Suprapubic skin (tissue), 4 donors: ENCODE data around the gene CACNA2D3. TPM values are rescaled to one million over a fixed set of nuclear protein-coding genes. Genes with fewer than 3 reads are reported as not detected.

ENCODE experiments used
- DNase-seq, 2 donors: peaks; one replicate each; pipeline ENCODE4 v3.0.0-alpha.2; 2019; ENCODE audit warnings: low spot score in 2 of 2
- H3K27ac ChIP-seq: fragments of 200-600 bp; sonication (generic); one replicate; pipeline ENCODE4 v1.5.1; 2019
- H3K27me3 ChIP-seq: fragments of 200-600 bp; sonication (generic); one replicate; pipeline ENCODE4 v1.5.1; 2019
- H3K36me3 ChIP-seq: fragments of 200-600 bp; sonication (generic); one replicate; pipeline ENCODE4 v1.5.1; 2019
- H3K4me1 ChIP-seq: fragments of 200-600 bp; sonication (generic); one replicate; pipeline ENCODE4 v1.5.1; 2019
- H3K4me3 ChIP-seq: fragments of 200-600 bp; sonication (generic); one replicate; pipeline ENCODE4 v1.5.1; 2019; ENCODE audit warnings: mild to moderate bottlenecking
- H3K9me3 ChIP-seq: fragments of 200-600 bp; sonication (generic); one replicate; pipeline ENCODE4 v1.5.1; 2019
- CTCF ChIP-seq, 2 donors: fragments of 200-600 bp in 1 of 2; fragments of 450-650 bp in 1 of 2; sonication (generic) in 1 of 2; IDR thresholded peaks; one replicate each; pipeline ENCODE4 v1.5.1; 2016 to 2019; ENCODE audit warnings: antibody characterized with exemption in 2 of 2, mild to moderate bottlenecking in 1 of 2, moderate library complexity in 1 of 2
- EP300 ChIP-seq: sonication (generic); formaldehyde crosslinking; IDR thresholded peaks from one replicate; pipeline ENCODE4 v1.6.1; 2017; ENCODE audit warnings: antibody characterized with exemption
- POLR2A ChIP-seq, 2 donors: fragments of 450-650 bp; IDR thresholded peaks; one replicate each; pipeline ENCODE4 v1.6.1; 2017; ENCODE audit warnings: antibody characterized with exemption in 2 of 2, mild to moderate bottlenecking in 2 of 2, moderate library complexity in 2 of 2
- POLR2AphosphoS5 ChIP-seq, 3 donors: sonication (generic); formaldehyde crosslinking; IDR thresholded peaks; one replicate each; pipeline ENCODE4 v1.6.1; 2017; ENCODE audit warnings: antibody characterized with exemption in 3 of 3
- WGBS: methylation state at CpG from one replicate; pipeline ENCODE4 v1.1.5; 2018; 5-methylcytosine and 5-hydroxymethylcytosine counted together
- total RNA-seq, 4 donors: library from RNA; depleted of rRNA; stranded (reverse); fragments of >200 nt; gene quantifications; one replicate each; pipeline ENCODE4 v1.1.0, GENCODE V29; 2016

Gene CACNA2D3
- total RNA-seq, 4 donors from 2014 or later = 0.42 to 2.8 (median 0.95) TPM

- TF ChIP-seq POLR2A (IDR thresholded peaks at IDR 0.05) = no peak
- no peak for TF ChIP-seq CTCF (IDR thresholded peaks at IDR 0.05)
- no peak for TF ChIP-seq EP300
- TF ChIP-seq POLR2AphosphoS5 (IDR thresholded peaks at IDR 0.05) = no peak
- no peak overlapping the region for H3K27ac ChIP-seq
Observed at GRCh38 chr3:54801977-54802376, 679.6 kb downstream of the CACNA2D3 start.

GRCh38 chr3:54810401-54810800, 688.0 kb downstream of the CACNA2D3 start:
- no peaks in the 10 kb centered on the region for H3K36me3 ChIP-seq
- no peaks in the 10 kb centered on the region for H3K27me3 ChIP-seq
- no peak for DNase-seq
- H3K27ac ChIP-seq = no peak overlapping the region
- H3K4me3 ChIP-seq = no peak overlapping the region
- WGBS = 72% methylated on average over 3 of the region's 3 CpGs
- H3K9me3 ChIP-seq = no peaks in the 10 kb centered on the region
- TF ChIP-seq CTCF (IDR thresholded peaks at IDR 0.05) = no peak
- no peak for TF ChIP-seq POLR2A (IDR thresholded peaks at IDR 0.05)
- TF ChIP-seq POLR2AphosphoS5 (IDR thresholded peaks at IDR 0.05) = no peak
- no peak for TF ChIP-seq EP300
- no peaks in the 10 kb centered on the region for H3K4me1 ChIP-seq

More at GRCh38 chr3:54801977-54802376, 679.6 kb downstream of the CACNA2D3 start:
- H3K9me3 ChIP-seq = no peaks in the 10 kb centered on the region
- H3K36me3 ChIP-seq = no peaks in the 10 kb centered on the region
- no peak overlapping the region for H3K4me3 ChIP-seq
- H3K27me3 ChIP-seq = no peaks in the 10 kb centered on the region
- DNase-seq = no peak
- peaks cover 4% of the 10 kb centered on the region for H3K4me1 ChIP-seq

GRCh38 chr3:54814224-54814623, 691.9 kb downstream of the CACNA2D3 start:
- no peak overlapping the region for H3K4me3 ChIP-seq
- DNase-seq = no peak
- H3K9me3 ChIP-seq = no peaks in the 10 kb centered on the region
- no peak for TF ChIP-seq POLR2AphosphoS5 (IDR thresholded peaks at IDR 0.05)
- no peak for TF ChIP-seq CTCF (IDR thresholded peaks at IDR 0.05)
- TF ChIP-seq POLR2A (IDR thresholded peaks at IDR 0.05) = no peak
- TF ChIP-seq EP300 = no peak
- H3K27me3 ChIP-seq = no peaks in the 10 kb centered on the region
- H3K27ac ChIP-seq = no peak overlapping the region
- H3K4me1 ChIP-seq = no peaks in the 10 kb centered on the region
- no peaks in the 10 kb centered on the region for H3K36me3 ChIP-seq
- 90% methylated on average over 2 of the region's 3 CpGs for WGBS

GRCh38 chr3:54817628-54818027, 695.3 kb downstream of the CACNA2D3 start:
- TF ChIP-seq POLR2A (IDR thresholded peaks at IDR 0.05) = no peak
- no peak for TF ChIP-seq CTCF (IDR thresholded peaks at IDR 0.05)
- no peak for TF ChIP-seq POLR2AphosphoS5 (IDR thresholded peaks at IDR 0.05)
- no peak for TF ChIP-seq EP300
- Histone ChIP-seq H3K4me1 (peaks cover 12% of the 10 kb centered on the region), H3K36me3 (no peaks in the 10 kb centered on the region), H3K27me3 (no peaks in the 10 kb centered on the region), H3K9me3 (no peaks in the 10 kb centered on the region), H3K4me3 (no peak overlapping the region), H3K27ac (no peak overlapping the region)
- no peak for DNase-seq
- 83% methylated on average over 1 of the region's 1 CpG for WGBS

GRCh38 chr3:54818486-54818885, 696.1 kb downstream of the CACNA2D3 start:
- no peak overlapping the region for H3K27ac ChIP-seq
- no peak for DNase-seq
- 93% methylated on average over 2 of the region's 2 CpGs for WGBS

More at GRCh38 chr3:54818486-54818885, 696.1 kb downstream of the CACNA2D3 start:
- Histone ChIP-seq H3K36me3 (no peaks in the 10 kb centered on the region), H3K4me3 (no peak overlapping the region), H3K27me3 (no peaks in the 10 kb centered on the region), H3K9me3 (no peaks in the 10 kb centered on the region), H3K4me1 (peaks cover 12% of the 10 kb centered on the region)
- TF ChIP-seq POLR2AphosphoS5 (IDR thresholded peaks at IDR 0.05) (no peak), CTCF (IDR thresholded peaks at IDR 0.05) (no peak), POLR2A (IDR thresholded peaks at IDR 0.05) (no peak), EP300 (no peak)
